Umbilical cord (tissue), 2 donors: ENCODE data around the gene S100A5. TPM values are rescaled to one million over a fixed set of nuclear protein-coding genes. Genes with fewer than 3 reads are reported as not detected.
A peak's percentile ranks its signal among the peaks of the same experiment; 100 is the strongest.
"Not testable (repeated sequence)": the region's sequence is repeated elsewhere in the genome, so short reads cannot be mapped to it uniquely, and the experiment has no call there.

Experiments used
- DNase-seq: peaks from one replicate; pipeline ENCODE4 v3.0.0-alpha.2; 2015; ENCODE audit warnings: low spot score
- total RNA-seq: library from RNA; depleted of rRNA; stranded (reverse); fragments of >200 nt; gene quantifications from one replicate; pipeline ENCODE4 v1.2.3, GENCODE V29; 2014; ENCODE audit warnings: low replicate concordance; ENCODE audit not compliant: insufficient read depth

S100A5 gene
- total RNA-seq, 1 donor from 2014 or later, result not detected

DNA sequence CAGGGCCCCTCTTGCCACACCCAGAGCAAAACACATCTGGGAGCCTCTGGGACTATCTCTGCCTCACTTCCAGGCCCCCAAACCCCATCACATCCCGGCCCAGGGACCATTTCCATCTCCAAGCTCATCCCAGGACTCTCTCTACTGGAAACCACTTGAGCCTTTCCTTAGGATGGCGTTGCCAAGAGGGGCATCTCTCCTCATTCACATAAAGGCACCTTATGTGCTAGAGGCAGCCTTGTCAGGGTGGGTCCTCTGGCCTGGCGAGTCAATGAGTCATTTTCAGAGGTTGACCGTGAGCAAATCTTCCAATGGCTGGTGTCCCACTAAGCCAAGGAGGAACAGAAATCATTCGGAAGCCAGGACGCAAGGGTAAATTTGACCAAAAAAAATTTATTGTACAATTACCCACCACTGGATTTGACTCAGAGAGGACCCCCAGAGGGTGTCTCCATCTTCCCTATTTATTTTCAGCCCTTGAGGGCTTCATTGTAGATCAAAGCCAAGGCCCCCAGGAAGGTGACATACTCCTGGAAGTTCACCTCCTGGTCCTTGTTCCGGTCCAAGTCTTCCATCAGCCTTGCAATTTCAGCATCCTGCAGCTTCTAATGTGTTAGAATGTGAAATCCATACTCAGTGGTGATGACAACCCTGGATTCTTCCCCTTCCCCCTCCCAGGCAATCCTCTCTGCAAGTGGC, 6.4 kb downstream of the S100A5 start:
- DNase-seq, result no peak

DNA sequence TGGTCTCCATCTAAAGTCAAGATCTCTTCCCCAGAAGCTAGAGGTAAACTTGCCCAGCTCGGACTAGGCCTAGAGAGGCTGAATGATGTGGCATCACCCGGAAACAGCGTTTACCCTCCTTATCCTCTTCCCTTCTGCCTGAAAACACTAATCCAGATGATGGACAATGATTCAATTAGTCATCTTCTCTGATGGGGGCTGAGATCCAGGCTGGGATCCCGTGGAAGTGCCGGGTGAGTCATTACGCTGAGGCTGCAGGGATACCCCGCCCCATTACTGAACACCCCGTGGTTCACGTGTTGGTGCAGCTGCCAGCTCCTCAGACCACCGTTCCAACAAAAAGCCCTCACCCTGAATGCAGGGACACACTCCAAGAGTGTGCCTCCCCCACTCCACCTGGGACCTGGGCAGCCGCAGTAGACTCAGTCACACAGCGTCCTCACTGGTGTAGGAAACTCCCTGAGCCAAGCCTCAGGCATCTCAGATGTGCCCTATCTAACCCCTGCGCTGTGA, 7.0 kb downstream of the S100A5 start:
- DNase-seq, result peak; percentile 82

DNA sequence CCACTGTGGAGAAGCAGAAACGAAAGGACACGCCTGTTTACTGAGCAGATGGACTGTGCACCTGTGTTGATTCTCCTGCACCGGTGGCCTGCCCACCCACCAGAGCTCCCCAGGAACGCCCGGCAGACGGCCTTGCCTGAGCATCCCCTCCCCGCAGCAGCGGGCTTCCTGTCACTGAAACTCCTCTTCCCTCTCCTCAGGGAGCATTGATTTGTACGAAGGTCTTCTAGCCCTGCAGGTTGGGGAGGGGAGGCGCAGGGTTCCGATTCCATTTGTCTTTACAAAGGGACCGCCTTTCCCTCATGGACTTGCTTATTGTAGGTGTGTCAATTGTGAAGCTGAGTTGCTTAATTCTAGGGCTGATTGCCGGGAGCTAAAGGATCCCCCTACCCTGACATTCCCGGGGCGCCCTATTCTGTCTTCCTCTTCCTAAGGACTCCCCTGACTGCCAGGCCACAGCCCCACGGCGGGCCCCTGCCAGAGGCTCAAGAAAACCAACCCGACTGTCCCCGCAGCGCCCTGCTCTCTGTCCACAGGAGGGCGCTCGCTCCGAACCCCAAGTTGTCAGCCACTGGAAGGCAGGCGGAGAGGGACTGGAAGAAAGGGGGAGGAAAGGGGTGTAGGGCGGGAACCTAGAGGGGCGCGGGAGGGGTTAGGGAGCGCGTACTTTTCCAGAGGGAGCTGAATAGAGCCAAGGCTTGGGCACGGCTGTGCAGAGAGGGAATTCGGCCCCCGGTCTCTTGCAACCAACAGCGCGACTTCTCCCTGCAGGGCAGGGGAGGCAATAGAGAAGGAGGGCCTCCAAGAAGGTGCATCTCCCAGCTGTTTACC, 7.8 kb downstream of the S100A5 start:
- DNase-seq, result peak; percentile 97

DNA sequence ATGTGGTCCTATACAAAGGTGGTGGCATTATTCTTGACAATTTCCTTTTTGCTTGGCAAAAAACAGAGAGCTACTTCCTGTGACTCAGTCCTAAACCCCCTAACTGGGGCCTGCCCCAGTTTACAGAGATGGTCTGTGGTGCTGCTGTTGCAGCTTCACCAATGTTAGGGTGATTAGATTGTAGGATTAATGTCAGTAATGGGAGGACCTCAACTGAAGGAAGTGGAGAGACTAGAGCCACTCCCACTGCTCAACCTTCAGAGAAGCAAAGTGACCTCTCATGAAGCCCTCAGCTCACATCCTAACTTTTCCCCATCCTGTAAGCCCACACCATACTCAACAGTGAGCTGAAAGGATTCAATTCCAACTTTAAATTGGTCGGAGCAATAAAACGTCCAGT, 8.6 kb downstream of the S100A5 start:
- no peak for DNase-seq

DNA sequence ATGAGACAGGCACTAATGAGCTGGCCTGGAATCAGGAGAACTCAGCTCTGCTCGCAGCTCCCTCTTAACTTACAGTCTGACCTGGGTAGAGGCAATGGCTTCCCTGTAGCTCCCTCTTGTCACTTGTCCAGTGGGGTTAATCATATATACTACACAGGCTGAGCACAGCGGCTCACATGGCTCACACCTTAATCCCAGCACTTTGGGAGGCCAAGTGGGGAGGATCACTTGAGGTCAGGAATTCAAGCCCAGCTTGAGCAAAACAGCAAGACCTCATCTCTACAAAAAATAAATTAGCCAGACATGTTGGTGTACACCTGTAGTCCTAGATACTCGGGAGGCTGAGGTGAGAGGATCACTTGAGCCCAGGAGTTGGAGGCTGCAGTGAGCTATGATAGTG, 9.1 kb downstream of the S100A5 start:
- no peak for DNase-seq

DNA sequence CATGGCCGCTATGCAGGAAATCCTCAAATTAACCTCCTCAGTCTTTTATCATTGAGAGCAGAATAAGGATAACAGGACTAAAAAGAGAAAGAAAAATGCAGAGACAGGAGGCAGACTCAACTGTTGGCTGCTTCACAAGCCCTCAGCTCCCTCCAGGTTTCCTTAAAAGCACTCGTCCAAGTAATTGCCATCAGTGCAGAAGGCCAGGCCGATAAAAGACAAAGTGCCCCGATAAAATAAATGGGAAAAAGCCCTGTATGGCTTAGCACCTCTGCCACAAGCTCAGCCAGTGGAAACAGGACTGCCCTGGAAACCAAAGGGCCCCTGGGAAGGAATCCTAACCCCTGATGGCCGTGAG, 13.1 kb downstream of the S100A5 start:
- DNase-seq, result no peak

DNA sequence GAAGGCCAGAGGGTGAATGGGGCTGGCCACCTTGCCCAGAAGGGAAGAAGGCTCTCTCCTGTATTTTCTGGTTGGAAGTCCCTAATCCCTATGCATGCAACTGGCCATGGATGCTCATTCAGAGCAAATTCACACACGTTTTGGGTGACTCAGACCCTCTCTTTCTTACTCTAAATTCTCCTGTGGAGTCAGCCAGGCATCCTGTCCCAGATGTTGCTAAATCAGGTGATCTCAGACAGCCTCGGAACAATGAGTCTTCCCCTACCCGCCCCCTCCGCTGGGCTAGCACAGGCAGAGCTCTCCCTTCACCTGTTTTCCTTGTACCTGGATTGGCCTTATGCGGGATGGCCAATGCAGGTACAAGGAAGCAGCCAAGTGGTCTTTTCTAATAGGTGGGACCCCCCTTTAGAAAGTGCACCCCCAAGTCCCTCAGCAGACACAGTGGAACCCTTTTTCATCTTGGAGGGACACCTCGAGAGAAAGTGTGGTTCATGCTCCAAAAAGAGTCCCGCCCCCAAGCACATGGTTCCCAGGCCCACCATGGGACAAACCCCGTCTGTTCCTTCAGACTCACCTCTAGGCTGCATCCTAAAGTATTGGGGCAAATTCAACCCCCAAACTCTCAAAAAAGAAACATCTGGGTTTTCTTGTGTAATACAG, 13.6 kb downstream of the S100A5 start:
- no peak for DNase-seq

DNA sequence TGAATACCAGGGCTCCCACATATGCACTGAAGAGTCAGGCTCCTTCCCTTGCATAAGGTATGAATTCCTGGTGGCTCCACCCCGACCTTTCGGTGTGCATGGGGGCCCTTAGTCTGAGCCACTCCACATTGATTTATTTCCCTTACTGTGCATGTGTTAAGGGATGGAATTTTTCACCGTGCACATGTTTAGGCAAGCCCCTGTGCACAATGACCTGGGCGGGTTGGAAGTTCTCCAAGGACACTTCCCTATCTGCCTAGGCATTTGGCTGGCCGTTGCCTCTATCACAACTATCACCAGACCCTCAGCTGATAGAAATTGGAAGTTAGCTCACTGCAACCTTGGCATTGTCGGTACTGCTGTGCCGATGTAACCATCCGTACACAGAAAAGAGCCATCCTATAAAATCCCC, 14.6 kb downstream of the S100A5 start:
- peak; percentile 72 for DNase-seq

DNA sequence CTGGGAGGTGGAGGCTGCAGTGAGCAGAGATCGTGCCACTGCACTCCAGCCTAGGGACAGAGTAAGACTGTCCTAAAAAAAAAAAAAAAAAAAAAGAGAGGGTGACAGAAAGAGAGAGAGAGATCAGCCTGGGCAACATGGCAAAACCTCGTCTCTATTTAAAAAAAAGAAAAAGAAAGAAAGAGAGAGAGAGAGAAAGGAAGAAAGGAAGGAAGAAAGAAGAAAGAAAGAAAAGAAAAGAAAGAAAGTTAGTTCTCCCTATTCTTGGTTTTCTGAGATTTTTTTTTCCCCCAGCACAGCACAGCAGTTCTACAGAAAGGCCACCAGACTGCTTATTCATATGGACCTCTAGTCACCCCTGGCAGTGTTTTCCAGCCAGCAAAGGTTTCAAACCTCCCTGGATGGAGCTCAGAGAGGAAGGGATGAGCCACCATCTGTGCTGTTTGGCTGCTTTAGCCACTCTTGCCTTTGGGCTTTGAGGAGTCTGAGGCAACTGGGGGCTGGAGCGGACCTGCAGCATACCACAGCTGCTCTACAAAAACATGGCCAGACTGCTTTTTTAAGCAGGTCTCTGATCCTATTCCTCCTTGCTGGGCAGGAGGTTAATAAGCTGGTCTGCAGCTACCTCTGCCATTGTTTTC, 15.5 kb downstream of the S100A5 start:
- DNase-seq, result no peak

DNA sequence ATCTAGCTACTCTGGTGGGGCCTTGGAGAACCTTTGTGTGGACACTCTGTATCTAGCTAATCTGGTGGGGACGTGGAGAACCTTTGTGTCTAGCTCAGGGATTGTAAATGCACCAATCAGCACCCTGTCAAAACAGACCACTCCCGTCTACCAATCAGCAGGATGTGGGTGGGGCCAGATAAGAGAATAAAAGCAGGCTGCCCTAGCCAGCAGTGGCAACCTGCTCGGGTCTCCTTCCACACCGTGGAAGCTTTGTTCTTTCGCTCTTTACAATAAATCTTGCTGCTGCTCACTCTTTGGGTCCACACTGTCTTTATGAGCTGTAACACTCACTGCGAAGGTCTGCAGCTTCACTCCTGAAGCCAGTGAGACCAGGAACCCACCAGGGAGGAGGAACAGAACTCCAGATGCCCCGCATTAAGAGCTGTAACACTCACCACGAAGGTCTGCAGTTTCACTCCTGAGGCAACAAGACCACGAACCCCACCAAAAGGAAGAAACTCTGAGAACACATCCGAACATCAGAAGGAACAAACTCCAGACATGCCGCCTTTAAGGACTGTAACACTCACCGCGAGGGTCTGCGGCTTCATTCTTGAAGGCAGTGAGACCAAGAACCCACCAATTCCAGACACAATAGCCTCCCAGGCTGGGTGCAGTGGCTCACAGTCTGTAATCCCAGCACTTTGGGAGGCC, 18.2 kb downstream of the S100A5 start:
- not testable (repeated sequence) for DNase-seq

DNA sequence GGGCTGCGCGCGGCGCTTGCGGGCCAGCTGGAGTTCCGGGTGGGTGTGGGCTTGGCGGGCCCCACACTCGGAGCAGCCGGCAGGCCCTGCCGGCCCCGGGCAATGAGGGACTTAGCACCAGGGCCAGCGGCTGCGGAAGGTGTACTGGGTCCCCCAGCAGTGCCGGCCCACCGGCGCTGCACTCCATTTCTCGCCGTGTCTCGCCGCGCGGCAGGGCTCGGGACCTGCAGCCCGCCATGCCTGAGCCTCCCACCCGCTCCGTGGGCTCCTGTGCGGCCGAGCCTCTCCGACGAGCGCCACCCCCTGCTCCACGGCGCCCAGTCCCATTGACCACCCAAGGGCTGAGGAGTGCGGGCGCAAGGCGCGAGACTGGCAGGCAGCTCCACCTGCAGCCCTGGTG, 18.9 kb downstream of the S100A5 start:
- DNase-seq, result not testable (repeated sequence)

DNA sequence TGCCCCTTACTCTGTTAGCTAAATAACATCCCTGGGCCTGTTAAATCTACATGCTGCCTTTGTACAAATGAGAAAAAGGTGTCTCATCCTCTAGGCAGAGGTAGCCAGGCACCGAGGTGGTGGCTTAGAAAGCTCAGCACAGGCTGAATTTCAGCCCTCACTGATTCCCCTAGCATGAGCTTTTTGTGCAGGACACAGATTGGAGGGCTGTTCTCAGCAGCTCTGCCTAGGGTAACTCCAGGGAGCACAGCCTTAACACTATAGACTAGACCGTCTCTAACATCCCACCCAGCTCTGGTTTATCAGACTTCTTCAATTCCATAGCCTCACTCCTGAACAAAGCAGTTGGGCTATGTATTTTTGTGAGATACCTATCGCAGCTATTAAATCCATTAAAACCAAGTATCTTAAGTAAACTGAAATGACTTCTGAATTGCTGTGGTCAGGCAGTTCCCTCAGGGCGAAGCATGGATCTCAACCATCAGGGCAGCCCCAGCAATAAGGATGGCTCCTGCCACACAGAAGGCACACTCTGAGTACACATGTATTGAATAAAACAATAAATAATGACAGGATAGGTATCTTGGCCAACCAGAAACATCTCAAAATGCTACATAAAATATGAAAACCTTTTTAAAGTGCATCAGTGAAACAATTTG, 19.8 kb downstream of the S100A5 start:
- DNase-seq, result no peak

DNA sequence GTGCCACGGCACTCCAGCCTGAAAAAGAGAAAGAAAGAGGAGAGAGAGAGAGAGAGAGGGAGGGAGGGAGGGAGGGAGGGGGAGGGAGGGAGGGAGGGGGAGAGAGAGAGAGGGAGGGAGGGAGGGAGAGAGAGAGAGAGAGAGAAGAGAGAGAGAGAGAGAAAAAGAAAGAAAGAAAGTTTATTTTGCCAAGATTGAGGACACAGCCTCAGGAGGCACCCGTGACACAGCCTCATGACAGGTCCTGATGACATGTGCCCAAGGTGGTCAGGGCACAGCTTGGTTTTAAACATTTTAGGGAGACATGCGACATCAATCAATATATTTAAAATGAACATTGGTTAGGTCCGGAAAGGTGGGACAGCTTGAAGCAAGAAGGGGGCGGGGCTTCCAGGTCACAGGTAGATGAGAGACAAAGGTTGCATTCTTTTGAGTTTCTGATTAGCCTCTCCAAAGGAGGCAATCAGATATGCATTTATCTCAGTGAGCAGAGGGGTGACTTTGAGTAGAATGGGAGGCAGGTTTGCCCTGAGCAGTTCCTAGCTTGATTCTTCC, 20.5 kb downstream of the S100A5 start:
- DNase-seq, result not testable (repeated sequence)

DNA sequence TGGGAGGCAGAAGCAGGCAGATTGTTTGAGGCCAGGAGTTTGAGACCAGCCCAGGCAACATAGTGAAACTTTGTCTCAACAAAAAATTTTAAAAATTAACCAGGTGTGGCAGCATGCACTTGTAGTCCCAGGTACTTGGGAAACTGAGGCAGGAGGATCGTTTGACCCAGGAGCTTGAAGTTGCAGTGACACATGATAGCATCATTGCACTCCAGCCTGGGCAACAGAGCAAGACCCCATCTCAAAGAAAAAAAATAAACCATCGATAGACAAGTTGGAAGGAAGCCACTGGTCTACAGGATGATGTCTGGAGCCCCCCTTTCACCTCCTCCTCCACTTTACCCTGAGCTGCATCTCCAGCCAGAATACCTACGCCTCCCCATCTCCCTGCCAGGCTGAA, 21.5 kb downstream of the S100A5 start:
- no peak for DNase-seq

DNA sequence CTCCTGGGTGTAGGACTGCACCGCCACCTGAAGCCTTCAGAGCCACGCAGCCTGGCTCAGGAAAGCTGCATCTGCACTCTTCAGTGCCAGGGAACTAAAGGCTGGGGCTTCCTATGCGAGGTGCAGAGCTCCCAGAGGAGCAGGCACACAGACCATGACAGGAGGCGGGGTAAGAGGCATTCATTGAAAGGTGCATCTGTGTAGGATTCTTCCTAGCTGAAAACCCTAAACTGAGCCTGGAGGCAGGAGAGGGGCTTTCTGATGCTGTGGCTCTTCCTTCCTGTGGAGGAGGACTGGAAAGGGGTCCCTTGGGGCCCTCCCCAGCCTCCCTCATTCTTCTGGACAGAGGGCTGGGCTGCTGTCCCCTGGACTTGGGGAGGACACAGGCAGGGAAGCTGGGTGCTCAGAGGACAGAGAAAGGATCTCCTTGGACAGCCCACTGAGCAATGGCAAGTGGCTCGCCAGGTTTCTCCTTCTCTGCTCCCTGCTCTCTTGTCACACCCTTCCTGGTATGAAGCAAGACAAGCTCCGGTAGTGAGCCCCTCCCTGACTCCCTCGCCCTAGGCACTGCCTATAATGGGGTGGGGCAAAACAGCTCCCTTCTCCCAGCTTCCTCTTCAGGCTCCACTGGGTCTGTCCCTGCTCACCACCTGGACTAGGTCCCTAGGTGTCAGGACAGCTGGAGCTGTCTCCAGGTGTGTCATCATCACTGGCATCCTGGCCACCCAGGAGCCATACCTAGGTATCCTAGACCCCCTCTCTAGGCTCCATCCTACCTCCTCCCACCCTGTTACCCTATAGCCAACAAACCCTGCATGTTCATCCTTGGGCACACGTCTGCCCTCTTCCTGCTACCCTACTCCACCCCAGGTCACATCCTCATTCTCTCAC, 25.0 kb downstream of the S100A5 start:
- DNase-seq, result peak; percentile 26

DNA sequence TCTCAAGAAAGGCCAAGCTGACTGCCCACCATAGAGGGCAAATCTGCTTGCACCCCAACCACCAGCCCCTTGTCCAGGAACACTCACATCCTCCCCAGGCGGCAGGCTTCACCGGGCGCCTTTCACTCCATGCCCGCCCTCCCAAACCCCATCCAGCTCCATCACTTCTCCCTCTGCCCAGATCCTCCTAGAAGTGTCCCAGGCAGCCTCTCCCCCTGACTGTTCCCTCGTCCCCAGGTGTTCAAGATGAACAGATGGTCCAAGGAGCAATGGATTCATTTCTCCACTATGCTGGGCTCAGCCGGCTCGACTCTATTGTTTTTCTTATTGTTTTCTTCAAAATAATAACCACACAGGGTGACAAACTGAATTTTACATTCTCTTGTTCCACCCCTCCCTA, 27.1 kb downstream of the S100A5 start:
- no peak for DNase-seq

DNA sequence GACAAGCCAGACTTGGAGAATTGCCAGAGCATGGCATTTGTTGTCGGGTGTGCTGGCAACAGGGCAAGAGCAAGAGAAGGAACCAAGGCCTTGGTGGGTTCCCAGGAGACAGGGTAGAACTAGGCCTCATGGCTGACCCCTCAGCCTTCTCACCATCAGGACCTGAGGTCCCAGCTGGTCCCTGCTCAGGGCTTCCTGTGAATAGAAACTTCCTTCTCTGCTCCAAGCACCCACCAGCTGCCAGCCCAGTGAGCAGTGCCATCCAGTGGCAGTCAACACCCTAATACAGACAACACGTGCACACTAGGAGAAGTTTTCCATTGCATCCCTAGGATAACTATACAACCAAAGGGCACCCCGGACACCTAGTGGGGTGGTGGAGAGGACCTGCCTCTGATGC, 27.7 kb downstream of the S100A5 start:
- no peak for DNase-seq

DNA sequence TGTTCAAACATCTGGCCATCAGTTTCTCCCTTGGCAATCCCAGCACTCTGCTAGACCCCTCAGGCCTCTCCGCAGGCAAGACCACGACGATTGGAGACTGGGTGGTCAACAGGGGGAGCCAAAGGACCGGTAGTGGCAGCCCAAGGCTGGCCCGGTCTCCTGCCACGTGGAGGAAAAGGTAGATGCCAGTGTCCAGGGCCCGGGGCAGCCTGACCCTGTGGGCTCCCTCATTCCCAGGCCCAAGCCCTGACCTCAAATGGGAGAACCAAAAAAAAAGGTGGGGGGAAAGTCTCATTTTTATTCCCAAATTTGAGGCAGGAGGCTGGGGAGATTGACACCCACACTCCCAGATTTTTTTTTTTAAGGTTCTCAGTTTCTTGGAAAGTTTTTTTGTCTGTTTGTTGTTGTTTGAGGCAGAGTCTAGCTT, 29.7 kb downstream of the S100A5 start:
- DNase-seq, result peak; percentile 79

DNA sequence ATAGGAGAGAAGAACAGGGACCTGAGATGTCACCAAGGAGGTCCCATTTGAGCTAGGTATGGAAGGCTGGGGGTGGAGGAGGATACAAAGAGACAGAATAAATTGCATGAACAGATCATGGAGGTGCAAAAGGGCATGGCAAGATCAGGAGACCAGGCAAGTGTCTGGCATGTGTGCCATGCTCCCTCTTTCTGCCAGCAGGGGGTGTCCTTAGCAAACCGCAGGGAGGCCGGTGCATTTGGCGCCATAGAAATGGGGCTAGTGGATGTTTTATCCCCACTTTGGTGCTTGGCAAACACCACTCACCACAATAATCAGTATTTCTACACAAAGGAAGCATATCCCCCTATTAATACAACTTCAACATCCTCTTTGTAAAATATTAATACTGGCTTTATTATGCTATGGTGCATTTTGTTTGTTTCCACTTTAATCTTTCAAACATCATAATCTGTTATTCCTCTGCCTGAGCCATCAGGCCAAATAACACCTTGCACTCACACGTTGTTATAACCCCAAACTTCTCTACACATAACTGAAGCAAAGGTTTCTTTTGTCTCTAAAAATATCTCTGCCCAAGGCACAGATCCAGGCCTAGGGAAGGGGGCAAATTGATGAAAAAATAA, 30.9 kb downstream of the S100A5 start:
- no peak for DNase-seq
